ENCODE results near the gene OVCH1. TPM values are rescaled to one million over a fixed set of nuclear protein-coding genes. Genes with fewer than 3 reads are reported as not detected.

The OVCH1 gene
- total and polyA plus RNA-seq, 10 donors = 0.03 to 5.7 (median 2.4) TPM

DNA sequence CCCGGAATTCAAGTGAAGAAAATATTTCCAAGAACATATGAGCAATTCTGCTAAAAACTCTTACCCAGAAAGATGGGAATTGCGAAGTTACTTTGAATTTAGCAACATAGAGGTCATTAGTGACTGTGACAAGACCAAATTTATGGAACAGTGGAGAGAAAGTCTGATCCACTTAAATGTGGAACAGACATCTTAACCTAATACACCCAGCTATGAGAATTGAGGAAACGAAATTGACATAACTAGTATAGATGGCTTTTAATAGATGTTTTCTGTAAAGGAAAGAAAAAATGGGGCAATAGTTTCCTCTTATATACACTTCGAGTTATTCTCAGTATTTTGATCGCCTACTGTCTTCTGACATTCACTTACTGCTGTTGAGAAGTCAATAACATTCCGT, 4.6 kb downstream of the OVCH1 start:
- Histone ChIP-seq H3K36me3 (peaks cover 0 to 29% (median 0%) of the 10 kb centered on the region in 6 donors), H3K27ac (no peak overlapping the region), H3K27me3 (replicated peaks in 1 of 7) (no peaks in the 10 kb centered on the region), H3K4me3 (no peak overlapping the region), H3K4me1 (no peaks in the 10 kb centered on the region), H3K9me3 (no peaks in the 10 kb centered on the region)
- TF ChIP-seq POLR2AphosphoS5 (IDR thresholded peaks at IDR 0.05) = no peak
- WGBS, 5 donors = 76 to 91% (median 80%) methylated on average over 6 of the region's 6 CpGs
- DNase-seq = no peak
- intact Hi-C loops (cut with DNase I; ENCODE audit: low total_unique reads) = no loop called here

DNA sequence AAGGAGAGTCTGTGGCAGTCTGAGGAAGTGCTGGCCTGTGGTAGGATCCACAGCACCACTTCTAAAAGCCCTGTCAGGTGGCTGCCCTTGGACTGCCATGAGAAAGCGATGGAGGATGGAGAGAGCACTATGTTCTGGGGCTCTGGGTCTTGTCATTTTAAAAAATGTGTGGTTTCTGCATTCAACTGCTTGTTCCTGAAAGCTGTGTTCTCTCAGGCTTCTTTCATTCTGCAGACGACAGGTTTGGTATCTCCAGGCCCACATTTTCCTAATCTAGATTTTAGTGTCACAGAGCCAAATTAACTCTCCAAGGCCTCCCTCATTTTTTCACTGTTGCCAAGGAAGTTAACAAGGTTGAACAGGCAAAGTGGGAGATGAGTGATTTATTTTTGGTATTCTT, 10.5 kb downstream of the OVCH1 start:
- peaks cover 0 to 66% (median 0%) of the 10 kb centered on the region in 6 donors for H3K36me3 ChIP-seq
- no peak for DNase-seq
- WGBS, 5 donors = 44 to 66% (median 48%) methylated on average over 2 of the region's 2 CpGs
- no peaks in the 10 kb centered on the region for H3K9me3 ChIP-seq
- no peak overlapping the region for H3K27ac ChIP-seq
- H3K27me3 ChIP-seq (replicated peaks in 1 of 7) = peaks cover 0 to 4% (median 0%) of the 10 kb centered on the region in 7 donors
- H3K4me1 ChIP-seq = no peaks in the 10 kb centered on the region
- no peak overlapping the region for H3K4me3 ChIP-seq
- intact Hi-C loops (cut with DNase I; ENCODE audit: low total_unique reads) = no loop called here
- TF ChIP-seq POLR2AphosphoS5 (IDR thresholded peaks at IDR 0.05) (no peak), POLR2A (IDR thresholded peaks at IDR 0.05) (no peak)
- TF ChIP-seq, protein P1, sequence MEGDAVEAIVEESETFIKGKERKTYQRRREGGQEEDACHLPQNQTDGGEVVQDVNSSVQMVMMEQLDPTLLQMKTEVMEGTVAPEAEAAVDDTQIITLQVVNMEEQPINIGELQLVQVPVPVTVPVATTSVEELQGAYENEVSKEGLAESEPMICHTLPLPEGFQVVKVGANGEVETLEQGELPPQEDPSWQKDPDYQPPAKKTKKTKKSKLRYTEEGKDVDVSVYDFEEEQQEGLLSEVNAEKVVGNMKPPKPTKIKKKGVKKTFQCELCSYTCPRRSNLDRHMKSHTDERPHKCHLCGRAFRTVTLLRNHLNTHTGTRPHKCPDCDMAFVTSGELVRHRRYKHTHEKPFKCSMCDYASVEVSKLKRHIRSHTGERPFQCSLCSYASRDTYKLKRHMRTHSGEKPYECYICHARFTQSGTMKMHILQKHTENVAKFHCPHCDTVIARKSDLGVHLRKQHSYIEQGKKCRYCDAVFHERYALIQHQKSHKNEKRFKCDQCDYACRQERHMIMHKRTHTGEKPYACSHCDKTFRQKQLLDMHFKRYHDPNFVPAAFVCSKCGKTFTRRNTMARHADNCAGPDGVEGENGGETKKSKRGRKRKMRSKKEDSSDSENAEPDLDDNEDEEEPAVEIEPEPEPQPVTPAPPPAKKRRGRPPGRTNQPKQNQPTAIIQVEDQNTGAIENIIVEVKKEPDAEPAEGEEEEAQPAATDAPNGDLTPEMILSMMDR (IDR thresholded peaks at IDR 0.05 in 8 of 11, conservative IDR thresholded peaks at IDR 0.05 in 3 of 11) = no peak

DNA sequence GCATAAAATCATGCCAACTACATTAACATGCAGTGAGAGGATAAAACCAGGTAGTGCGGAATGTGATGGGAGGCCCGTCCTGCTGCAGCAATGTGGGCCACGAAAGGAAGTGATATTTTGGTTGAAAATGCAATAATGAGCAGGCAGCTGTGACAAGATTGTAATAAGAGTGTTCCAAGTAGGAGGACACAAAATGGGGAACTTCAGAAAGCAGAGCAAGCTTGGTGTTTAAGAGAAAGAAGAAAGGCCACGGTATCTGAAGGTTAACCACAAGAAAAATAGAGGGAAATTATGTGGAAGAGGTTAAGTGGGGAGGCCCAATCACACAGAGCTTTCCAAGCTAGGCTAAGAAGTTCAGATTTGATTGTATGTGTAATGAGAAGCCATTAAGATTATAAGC, 34.3 kb downstream of the OVCH1 start:
- no peaks in the 10 kb centered on the region for H3K4me1 ChIP-seq
- no peak for DNase-seq
- peaks cover 0 to 41% (median 4%) of the 10 kb centered on the region in 6 donors for H3K36me3 ChIP-seq
- H3K27ac ChIP-seq = no peak overlapping the region
- TF ChIP-seq POLR2A (IDR thresholded peaks at IDR 0.05) (no peak), POLR2AphosphoS5 (IDR thresholded peaks at IDR 0.05) (no peak)
- TF ChIP-seq, protein P1 (IDR thresholded peaks at IDR 0.05 in 8 of 11, conservative IDR thresholded peaks at IDR 0.05 in 3 of 11) = no peak
- H3K27me3 ChIP-seq (replicated peaks in 1 of 7) = no peaks in the 10 kb centered on the region
- no peak overlapping the region for H3K4me3 ChIP-seq
- intact Hi-C loops (cut with DNase I; ENCODE audit: low total_unique reads) = no loop called here
- peaks cover 0 to 1% (median 0%) of the 10 kb centered on the region in 8 donors for H3K9me3 ChIP-seq
- 40 to 58% (median 51%) methylated on average over 4 of the region's 4 CpGs for WGBS, 5 donors

DNA sequence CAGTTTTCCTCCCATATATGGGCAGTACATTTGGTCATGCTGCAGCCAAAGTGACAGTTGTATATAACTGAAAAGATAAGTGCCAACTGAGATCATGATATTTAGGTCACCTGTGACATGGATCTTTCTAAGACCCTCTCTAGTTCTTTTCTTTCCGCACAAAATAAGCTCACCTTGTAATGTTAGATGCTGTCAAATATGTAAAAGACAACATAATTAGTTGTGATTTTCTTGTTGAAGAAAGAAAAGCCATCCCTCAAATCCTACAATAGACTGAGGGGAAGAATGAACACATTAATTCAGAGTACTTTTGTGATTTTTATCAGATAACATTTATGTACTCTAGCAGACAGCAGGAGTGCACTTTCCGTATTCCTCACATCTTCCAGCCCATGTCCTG, 37.4 kb downstream of the OVCH1 start:
- Histone ChIP-seq H3K27ac (no peak overlapping the region), H3K27me3 (replicated peaks in 1 of 7) (no peaks in the 10 kb centered on the region), H3K36me3 (peaks cover 0 to 38% (median 4%) of the 10 kb centered on the region in 6 donors), H3K4me3 (no peak overlapping the region), H3K9me3 (peaks cover 0 to 4% (median 0%) of the 10 kb centered on the region in 8 donors), H3K4me1 (no peaks in the 10 kb centered on the region)
- TF ChIP-seq, protein P1 (IDR thresholded peaks at IDR 0.05 in 8 of 11, conservative IDR thresholded peaks at IDR 0.05 in 3 of 11) = no peak
- no peak for TF ChIP-seq POLR2A (IDR thresholded peaks at IDR 0.05)
- TF ChIP-seq POLR2AphosphoS5 (IDR thresholded peaks at IDR 0.05) = no peak
- intact Hi-C loops (cut with DNase I; ENCODE audit: low total_unique reads) = no loop called here
- 92 to 99% (median 95%) methylated on average over 2 of the region's 2 CpGs for WGBS, 5 donors
- no peak for DNase-seq

DNA sequence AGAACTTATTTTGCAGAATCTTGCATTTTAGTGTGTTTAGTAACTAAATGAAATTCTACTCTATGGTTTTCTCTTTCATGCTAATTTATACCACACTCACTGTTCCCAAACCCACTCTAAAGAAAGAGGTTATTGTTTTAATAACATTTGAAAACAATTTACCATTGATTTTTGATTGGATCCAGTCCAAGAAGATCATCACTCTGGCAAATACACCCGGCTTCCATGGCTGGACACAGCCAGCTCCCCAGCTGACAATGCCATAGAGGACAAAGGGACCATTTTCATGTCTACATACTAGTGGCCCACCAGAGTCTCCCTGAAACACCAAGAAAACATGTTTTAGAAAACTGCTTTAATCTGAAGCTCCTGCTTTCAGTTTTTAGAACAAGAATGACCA, 42.4 kb downstream of the OVCH1 start:
- Histone ChIP-seq H3K4me3 (no peak overlapping the region), H3K9me3 (peaks cover 0 to 4% (median 0%) of the 10 kb centered on the region in 8 donors), H3K4me1 (no peaks in the 10 kb centered on the region), H3K27me3 (replicated peaks in 1 of 7) (no peaks in the 10 kb centered on the region), H3K36me3 (peaks cover 0 to 22% (median 0%) of the 10 kb centered on the region in 6 donors), H3K27ac (no peak overlapping the region)
- TF ChIP-seq POLR2AphosphoS5 (IDR thresholded peaks at IDR 0.05) (no peak), POLR2A (IDR thresholded peaks at IDR 0.05) (no peak)
- TF ChIP-seq, protein P1 (IDR thresholded peaks at IDR 0.05 in 8 of 11, conservative IDR thresholded peaks at IDR 0.05 in 3 of 11) = no peak
- DNase-seq = no peak
- intact Hi-C loops (cut with DNase I; ENCODE audit: low total_unique reads) = no loop called here
- 73 to 94% (median 86%) methylated on average over 1 of the region's 1 CpG for WGBS, 5 donors

All from spleen (tissue), 11 donors.